Erythroblast (primary cell): Measurements from ENCODE around the gene COL4A2.

Source experiments
- GATA1 ChIP-seq: IDR thresholded peaks from 2 replicates; pipeline ENCODE4 v1.6.1; 2011; ENCODE audit warnings: low read depth, mild to moderate bottlenecking, control low read depth, low read length, moderate library complexity
- POLR2A ChIP-seq: IDR thresholded peaks from 2 replicates; pipeline ENCODE4 v1.6.1; 2011; ENCODE audit warnings: mild to moderate bottlenecking, low read length

DNA sequence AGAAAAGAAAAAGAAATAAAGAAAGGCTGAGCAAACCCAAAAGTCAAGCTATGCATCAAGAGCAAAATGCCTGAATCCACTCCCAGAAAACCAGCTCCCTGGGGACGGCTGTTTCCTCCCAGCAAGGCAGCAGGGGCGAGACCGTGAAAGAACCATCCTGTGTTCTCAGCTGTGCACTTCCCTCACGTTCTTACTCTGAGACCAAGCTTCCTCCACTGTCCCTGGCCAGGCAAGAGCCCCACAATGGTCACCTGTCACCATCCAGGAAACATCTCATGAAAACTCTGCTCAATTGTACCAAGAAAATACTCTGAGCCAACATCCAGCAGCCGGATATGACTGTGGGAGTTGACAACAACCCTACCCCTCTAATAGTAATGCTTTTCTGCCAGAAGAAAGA lies 231.5 kb downstream of the COL4A2 start:
- no peak for TF ChIP-seq POLR2A
- TF ChIP-seq GATA1: no peak
